Ovary (tissue), 9 donors: ENCODE results near the gene YAF2. TPM values are rescaled to one million over a fixed set of nuclear protein-coding genes. Genes with fewer than 3 reads are reported as not detected.

ENCODE experiments used
- DNase-seq, 5 donors: peaks; one replicate each; pipeline ENCODE4 v3.0.0-alpha.2; 2019 to 2020
- H3K27ac ChIP-seq, 2 donors: fragments of 200-600 bp; one replicate each; pipeline versions ENCODE4 v1.5.1 to v1.8.0; 2019 to 2022
- H3K27me3 ChIP-seq: fragments of 200-600 bp; one replicate; pipeline ENCODE4 v1.8.0; 2022
- H3K36me3 ChIP-seq: fragments of 200-600 bp; sonication (generic); one replicate; pipeline ENCODE4 v1.5.1; 2019
- H3K4me1 ChIP-seq: one replicate; pipeline ENCODE4 v1.8.1; 2013; ENCODE audit warnings: mild to moderate bottlenecking, moderate library complexity; ENCODE audit not compliant: insufficient read depth
- H3K4me3 ChIP-seq: fragments of 200-600 bp; sonication (generic); one replicate; pipeline ENCODE4 v1.5.1; 2017
- H3K9me3 ChIP-seq, 2 donors: fragments of 200-600 bp in 1 of 2; sonication (generic) in 1 of 2; one replicate each; pipeline versions ENCODE4 v1.5.1 to v1.8.1; 2013 to 2019; ENCODE audit warnings: mild to moderate bottlenecking in 1 of 2, moderate library complexity in 1 of 2
- EP300 ChIP-seq: sonication (generic); formaldehyde crosslinking; IDR thresholded peaks from one replicate; pipeline ENCODE4 v1.6.1; 2017; ENCODE audit warnings: antibody characterized with exemption
- POLR2A ChIP-seq: fragments of 450-650 bp; IDR thresholded peaks from one replicate; pipeline ENCODE4 v1.6.1; 2017; ENCODE audit warnings: antibody characterized with exemption, mild to moderate bottlenecking, moderate library complexity
- WGBS, 3 donors: extraction: QIAGEN DNeasy Blood & Tissue Kit in 1 of 3; methylation state at CpG; one replicate each; pipeline versions ENCODE4 v1.1.5 to v1.1.7; 2013 to 2017; 5-methylcytosine and 5-hydroxymethylcytosine counted together
- intact Hi-C, 4 donors: fragments of 100-400 bp; cut with DNase I; formaldehyde crosslinking; loops; one replicate each; pipeline versions ENCODE4 v1.11.0 to v1.15.1; 2022 to 2023
- polyA plus RNA-seq, 2 donors: library from polyadenylated mRNA; stranded (reverse); fragments of 200-250 nt in 1 of 2; fragments of 350-450 nt in 1 of 2; fragmentation: Illumina TruSeq in 1 of 2; extraction: RNeasy Lipid Tissue Mini Kit (QIAGEN cat#74804) in 1 of 2; gene quantifications; one replicate each; pipeline ENCODE4 v1.2.3, GENCODE V29; 2013 to 2014
- total RNA-seq, 7 donors: library from RNA; depleted of rRNA in 2 of 7; stranded (reverse); fragments of >200 nt in 2 of 7; fragmentation: NEBNext Ultra II Directional in 3 of 7; extraction: Animal tissue kit (Norgen Biotek cat#: 25700) in 3 of 7; gene quantifications; one replicate each; pipeline versions ENCODE4 v1.1.0 to v1.2.4, GENCODE V29; 2016 to 2023
- TF ChIP-seq, protein P1 (sequence below), 3 donors: fragments of 450-650 bp in 2 of 3; fragments of 200-600 bp in 1 of 3; IDR thresholded peaks; one replicate each; pipeline versions ENCODE4 v1.5.1 to v1.8.0; 2016 to 2022; ENCODE audit warnings: antibody characterized with exemption in 3 of 3, mild to moderate bottlenecking in 1 of 3
- donor health status: DM: no; HTN: no; CAD: no; lungs with moderate emphysema.
- donor health status: DM: no; HTN: no; CAD: no.
- donor health status: Bipolar disorder and iron deficiency.
- donor health status: DM: yes; HTN: yes; CAD: no.
- donor health status: DM: no; HTN: no; CAD: no.
- donor health status: DM: yes; HTN: yes; CAD: no.

YAF2 gene
- total and polyA plus RNA-seq, 9 donors: 14.3 to 47.7 (median 35.1) TPM

DNA sequence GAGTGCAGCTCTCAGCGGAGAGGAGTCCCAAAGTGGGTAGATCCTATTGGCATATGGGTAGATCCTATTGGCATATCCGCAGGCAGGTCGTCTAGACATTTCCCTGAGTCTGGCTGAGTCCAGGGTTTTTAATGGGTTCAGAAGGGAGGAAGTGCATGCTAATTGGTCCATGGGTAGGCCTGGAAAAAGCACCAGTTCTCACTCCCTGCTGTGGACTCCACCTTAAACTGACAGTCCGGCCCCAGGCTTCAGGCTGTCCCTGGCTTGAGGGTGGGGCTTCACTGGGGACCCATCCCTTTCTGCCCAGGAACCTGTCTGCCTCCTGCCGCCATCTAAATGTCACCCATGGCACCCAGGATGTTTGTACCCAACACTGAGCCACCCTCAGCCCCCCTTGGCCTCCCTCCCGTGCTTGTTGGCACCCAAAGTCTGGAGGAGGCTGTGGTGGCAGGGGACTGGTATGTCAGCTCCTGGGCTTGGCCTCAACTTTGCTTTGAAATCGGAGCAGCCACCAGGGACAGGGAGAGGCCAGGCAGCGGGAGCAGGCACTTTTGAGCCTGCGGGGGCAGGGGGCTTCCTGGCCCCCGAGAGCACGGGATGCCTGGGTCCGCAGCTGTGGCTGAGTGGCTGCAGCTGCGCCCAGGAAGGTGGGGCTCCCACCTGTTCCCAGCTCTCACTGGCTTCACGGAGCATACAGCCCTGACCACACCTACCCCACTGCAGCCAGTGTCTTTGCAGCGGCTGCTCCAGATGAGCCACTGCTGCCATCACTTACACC, 29.6 kb upstream of the YAF2 start:
- Histone ChIP-seq H3K9me3 (no peaks in the 10 kb centered on the region), H3K4me1 (no peaks in the 10 kb centered on the region), H3K27me3 (no peaks in the 10 kb centered on the region), H3K4me3 (no peak overlapping the region), H3K36me3 (no peaks in the 10 kb centered on the region), H3K27ac (no peak overlapping the region)
- intact Hi-C loops: no loop called here
- 86 to 93% (median 89%) methylated on average over 13 to 15 of the region's 15 CpGs for WGBS, 3 donors
- TF ChIP-seq POLR2A (no peak), EP300 (no peak)
- TF ChIP-seq, protein P1, sequence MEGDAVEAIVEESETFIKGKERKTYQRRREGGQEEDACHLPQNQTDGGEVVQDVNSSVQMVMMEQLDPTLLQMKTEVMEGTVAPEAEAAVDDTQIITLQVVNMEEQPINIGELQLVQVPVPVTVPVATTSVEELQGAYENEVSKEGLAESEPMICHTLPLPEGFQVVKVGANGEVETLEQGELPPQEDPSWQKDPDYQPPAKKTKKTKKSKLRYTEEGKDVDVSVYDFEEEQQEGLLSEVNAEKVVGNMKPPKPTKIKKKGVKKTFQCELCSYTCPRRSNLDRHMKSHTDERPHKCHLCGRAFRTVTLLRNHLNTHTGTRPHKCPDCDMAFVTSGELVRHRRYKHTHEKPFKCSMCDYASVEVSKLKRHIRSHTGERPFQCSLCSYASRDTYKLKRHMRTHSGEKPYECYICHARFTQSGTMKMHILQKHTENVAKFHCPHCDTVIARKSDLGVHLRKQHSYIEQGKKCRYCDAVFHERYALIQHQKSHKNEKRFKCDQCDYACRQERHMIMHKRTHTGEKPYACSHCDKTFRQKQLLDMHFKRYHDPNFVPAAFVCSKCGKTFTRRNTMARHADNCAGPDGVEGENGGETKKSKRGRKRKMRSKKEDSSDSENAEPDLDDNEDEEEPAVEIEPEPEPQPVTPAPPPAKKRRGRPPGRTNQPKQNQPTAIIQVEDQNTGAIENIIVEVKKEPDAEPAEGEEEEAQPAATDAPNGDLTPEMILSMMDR (IDR thresholded peaks at IDR 0.05): no peak
- no peak for DNase-seq

- DNase-seq: no peak
- no peak overlapping the region for H3K27ac ChIP-seq
- H3K27me3 ChIP-seq: no peaks in the 10 kb centered on the region
- intact Hi-C loops: no loop called here
- TF ChIP-seq, protein P1 (IDR thresholded peaks at IDR 0.05): no peak
- no peak for TF ChIP-seq POLR2A
- no peak for TF ChIP-seq EP300
- H3K9me3 ChIP-seq: no peaks in the 10 kb centered on the region
- 91 to 96% (median 95%) methylated on average over 17 of the region's 17 CpGs for WGBS, 3 donors
- H3K4me3 ChIP-seq: no peak overlapping the region
- no peaks in the 10 kb centered on the region for H3K36me3 ChIP-seq
- H3K4me1 ChIP-seq: no peaks in the 10 kb centered on the region
Observed at GRCh38 chr12:42266579-42267230, 28.7 kb upstream of the YAF2 start.

GRCh38 chr12:42262271-42262670, 24.2 kb upstream of the YAF2 start:
- H3K27me3 ChIP-seq: no peaks in the 10 kb centered on the region
- no peaks in the 10 kb centered on the region for H3K4me1 ChIP-seq
- intact Hi-C loops: no loop called here
- H3K27ac ChIP-seq: no peak overlapping the region
- no peak overlapping the region for H3K4me3 ChIP-seq
- no peak for TF ChIP-seq EP300
- TF ChIP-seq, protein P1 (IDR thresholded peaks at IDR 0.05): no peak
- TF ChIP-seq POLR2A: no peak
- WGBS, 3 donors: 28 to 47% (median 43%) methylated on average over 2 of the region's 2 CpGs
- DNase-seq: no peak
- H3K36me3 ChIP-seq: no peaks in the 10 kb centered on the region
- H3K9me3 ChIP-seq: no peaks in the 10 kb centered on the region

GRCh38 chr12:42261708-42262107, 23.7 kb upstream of the YAF2 start:
- H3K36me3 ChIP-seq: no peaks in the 10 kb centered on the region
- H3K4me3 ChIP-seq: no peak overlapping the region
- no peaks in the 10 kb centered on the region for H3K9me3 ChIP-seq
- H3K27ac ChIP-seq: no peak overlapping the region
- no peak for DNase-seq
- 70 to 83% (median 75%) methylated on average over 4 of the region's 4 CpGs for WGBS, 3 donors
- no peaks in the 10 kb centered on the region for H3K27me3 ChIP-seq
- TF ChIP-seq EP300: no peak
- TF ChIP-seq, protein P1 (IDR thresholded peaks at IDR 0.05): no peak
- TF ChIP-seq POLR2A: no peak
- no peaks in the 10 kb centered on the region for H3K4me1 ChIP-seq
- intact Hi-C loops: no loop called here
